ENCODE results near the gene RAB25. TPM values are rescaled to one million over a fixed set of nuclear protein-coding genes. Genes with fewer than 3 reads are reported as not detected.

Gene RAB25
- not detected for polyA plus RNA-seq (2013, experiment 1 of 2)
- not detected for polyA plus RNA-seq (2013, experiment 2 of 2)

DNA sequence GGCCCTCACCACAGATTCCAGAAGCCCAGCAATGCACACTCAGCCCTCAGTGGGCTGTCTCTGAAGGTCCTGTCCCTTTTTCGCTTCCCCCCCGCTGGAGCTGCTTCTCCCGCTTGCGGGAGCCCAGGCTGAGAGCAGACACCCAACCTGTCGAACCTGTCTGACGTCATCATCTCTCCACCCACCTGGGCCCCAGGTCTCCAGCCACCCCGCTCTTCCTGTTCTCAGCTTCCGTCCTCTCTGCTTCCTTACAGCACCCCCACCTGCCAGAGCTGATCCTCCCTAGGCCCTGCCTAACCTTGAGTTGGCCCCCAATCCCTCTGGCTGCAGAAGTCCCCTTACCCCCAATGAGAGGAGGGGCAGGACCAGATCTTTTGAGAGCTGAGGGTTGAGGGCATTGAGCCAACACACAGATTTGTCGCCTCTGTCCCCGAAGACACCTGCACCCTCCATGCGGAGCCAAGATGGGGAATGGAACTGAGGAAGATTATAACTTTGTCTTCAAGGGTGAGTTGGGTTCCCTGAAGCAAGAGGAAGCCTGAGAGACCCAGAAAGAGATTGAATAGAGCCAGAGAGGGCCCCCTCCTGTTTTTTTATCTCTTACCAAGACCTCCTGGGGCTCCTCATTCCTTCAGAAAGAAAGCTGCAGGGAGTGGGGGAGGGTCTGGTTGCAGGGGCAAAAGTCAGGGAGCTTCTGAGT, at the start of gene RAB25:
RAB25 (plus strand) TSS at position 224 of the 700 bp plus-strand sequence; CDS start at position 465, 241 bp downstream.
- Histone ChIP-seq H4K91ac (ENCODE audit: low read length) (no peak within 1 kb of the TSS), H2BK5ac (ENCODE audit: low read depth, low read length, poor library complexity, severe bottlenecking) (no peak within 1 kb of the TSS), H3K4ac (ENCODE audit: low read depth in 1 of 2, low read length in 2 of 2) (no peak within 1 kb of the TSS), H2BK12ac (ENCODE audit: low read length in 2 of 2) (no peak within 1 kb of the TSS), H3K4me1 (ENCODE audit: control insufficient read depth, insufficient read depth, low read depth, low read length) (peaks cover 12% of the 10 kb centered on the region), H2AFZ (ENCODE audit: low read depth, low read length) (no peak within 1 kb of the TSS), H3K79me1 (replicated peaks; ENCODE audit: low read length, poor library complexity, severe bottlenecking) (peaks cover 5% of the 10 kb centered on the region), H2BK120ac (ENCODE audit: low read depth, low read length) (no peak within 1 kb of the TSS), H3K4me2 (ENCODE audit: low read length, poor library complexity, severe bottlenecking) (no peak within 1 kb of the TSS), H4K8ac (ENCODE audit: low read length) (no peak within 1 kb of the TSS), H3K4me3 (ENCODE audit: insufficient read depth in 1 of 2, low read depth in 1 of 2, low read length in 2 of 2) (no peak within 1 kb of the TSS), H3K14ac (ENCODE audit: low read length in 2 of 2) (no peak within 1 kb of the TSS), H3K9ac (ENCODE audit: low read length) (no peak within 1 kb of the TSS), H3K27ac (ENCODE audit: low read length, poor library complexity, severe bottlenecking) (no peak within 1 kb of the TSS), H3K18ac (ENCODE audit: low read depth in 1 of 2, low read length in 2 of 2) (no peak within 1 kb of the TSS), H3K27me3 (ENCODE audit: control insufficient read depth in 1 of 2, insufficient read depth in 1 of 2, low read length in 2 of 2) (no peaks in the 10 kb centered on the region), H3K23ac (ENCODE audit: low read length in 2 of 2) (no peak within 1 kb of the TSS), H3K36me3 (ENCODE audit: control insufficient read depth in 1 of 2, insufficient read depth in 2 of 2, low read depth in 1 of 2, low read length in 2 of 2) (peaks cover 12 to 20% of the 10 kb centered on the region in 2 experiments), H2AK5ac (ENCODE audit: low read length, severe bottlenecking) (no peak within 1 kb of the TSS), H2BK15ac (ENCODE audit: low read depth, poor library complexity, severe bottlenecking) (no peak within 1 kb of the TSS), H3K9me3 (ENCODE audit: control insufficient read depth, low read length) (no peaks in the 10 kb centered on the region)
- DNase-seq: no peak
- WGBS: 42% methylated on average over 11 of the region's 11 CpGs

DNA sequence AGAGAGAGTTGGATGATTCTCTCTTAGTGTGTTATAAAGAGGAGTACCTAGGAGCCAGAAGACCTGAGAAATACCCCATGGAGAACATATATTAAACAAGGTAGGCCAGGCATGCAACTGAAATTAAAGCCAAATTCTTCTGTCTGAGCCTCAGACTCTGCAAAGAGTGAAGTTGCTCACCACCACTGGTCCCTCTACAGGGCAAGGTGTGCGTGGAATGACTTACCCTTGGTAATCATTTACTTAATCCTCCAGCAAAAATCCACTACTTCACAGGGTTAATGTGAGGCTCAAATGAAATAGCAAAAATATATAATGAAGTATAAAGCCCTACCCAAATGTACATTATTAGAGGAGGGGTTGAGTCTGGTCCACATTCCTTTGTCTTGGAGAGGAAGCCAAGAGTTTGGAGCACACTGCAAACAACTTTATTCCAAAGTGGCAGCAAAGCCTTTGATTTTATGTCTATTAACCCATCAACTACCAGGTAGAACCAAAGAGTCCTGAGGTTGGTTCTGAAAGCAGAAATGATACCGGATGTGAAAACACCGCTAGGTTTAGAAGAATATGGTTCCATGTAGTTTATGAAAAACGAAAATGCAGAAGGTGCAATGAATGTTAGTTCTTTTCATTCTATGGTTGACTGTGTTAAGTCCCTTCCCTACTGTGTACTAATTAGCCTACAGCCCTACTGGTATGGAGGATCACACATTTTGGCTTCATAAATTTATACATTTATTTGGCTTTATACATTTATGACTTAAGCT, 48.7 kb upstream of the RAB25 start:
- Histone ChIP-seq H4K8ac (ENCODE audit: low read length) (no peak overlapping the region), H2BK12ac (ENCODE audit: low read length in 2 of 2) (no peak overlapping the region), H3K36me3 (ENCODE audit: control insufficient read depth in 1 of 2, insufficient read depth in 2 of 2, low read depth in 1 of 2, low read length in 2 of 2) (peaks cover 56 to 80% of the 10 kb centered on the region in 2 experiments), H4K91ac (ENCODE audit: low read length) (no peak overlapping the region), H3K79me1 (replicated peaks; ENCODE audit: low read length, poor library complexity, severe bottlenecking) (peaks cover 19% of the 10 kb centered on the region), H3K18ac (ENCODE audit: low read depth in 1 of 2, low read length in 2 of 2) (no peak overlapping the region), H2AK5ac (ENCODE audit: low read length, severe bottlenecking) (no peak overlapping the region), H3K4me1 (ENCODE audit: control insufficient read depth, insufficient read depth, low read depth, low read length) (peaks cover 2% of the 10 kb centered on the region), H3K9me3 (ENCODE audit: control insufficient read depth, low read length) (no peaks in the 10 kb centered on the region), H3K27ac (ENCODE audit: low read length, poor library complexity, severe bottlenecking) (no peak overlapping the region), H3K14ac (ENCODE audit: low read length in 2 of 2) (no peak overlapping the region), H3K9ac (ENCODE audit: low read length) (no peak overlapping the region), H3K23ac (ENCODE audit: low read length in 2 of 2) (no peak overlapping the region), H2AFZ (ENCODE audit: low read depth, low read length) (no peak overlapping the region), H3K4me2 (ENCODE audit: low read length, poor library complexity, severe bottlenecking) (no peak overlapping the region), H3K27me3 (ENCODE audit: control insufficient read depth in 1 of 2, insufficient read depth in 1 of 2, low read length in 2 of 2) (no peaks in the 10 kb centered on the region), H2BK5ac (ENCODE audit: low read depth, low read length, poor library complexity, severe bottlenecking) (no peak overlapping the region), H2BK15ac (ENCODE audit: low read depth, poor library complexity, severe bottlenecking) (no peak overlapping the region), H3K4me3 (ENCODE audit: insufficient read depth in 1 of 2, low read depth in 1 of 2, low read length in 2 of 2) (no peak overlapping the region), H3K4ac (ENCODE audit: low read depth in 1 of 2, low read length in 2 of 2) (no peak overlapping the region), H2BK120ac (ENCODE audit: low read depth, low read length) (no peak overlapping the region)
- no peak for DNase-seq
- 100% methylated on average over 4 of the region's 4 CpGs for WGBS

DNA sequence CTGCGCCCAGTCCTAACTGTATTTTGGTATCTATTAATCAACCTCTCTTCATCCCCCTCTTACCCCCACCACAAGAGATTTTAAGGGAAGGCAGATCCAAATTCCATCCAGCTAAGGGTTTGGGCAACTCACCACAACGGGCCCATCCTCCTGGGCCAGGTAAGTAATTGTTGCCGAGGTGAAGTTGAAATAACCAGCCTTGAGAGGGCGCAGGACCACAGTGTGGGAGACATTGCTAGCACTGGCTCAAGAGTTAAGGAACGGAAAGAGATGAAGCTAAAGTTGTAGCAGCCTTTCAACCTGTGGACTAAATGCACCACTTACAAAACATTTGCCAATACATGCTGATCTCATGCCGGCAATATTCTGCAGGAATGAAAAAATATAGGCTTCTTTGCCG, 46.1 kb upstream of the RAB25 start:
- WGBS: 94% methylated on average over 7 of the region's 7 CpGs
- no peak overlapping the region for H3K9ac ChIP-seq (ENCODE audit: low read length)
- no peak for DNase-seq
- no peak overlapping the region for H3K4ac ChIP-seq (ENCODE audit: low read depth in 1 of 2, low read length in 2 of 2)
- H2BK5ac ChIP-seq (ENCODE audit: low read depth, low read length, poor library complexity, severe bottlenecking): no peak overlapping the region
- no peak overlapping the region for H2AFZ ChIP-seq (ENCODE audit: low read depth, low read length)
- no peak overlapping the region for H4K8ac ChIP-seq (ENCODE audit: low read length)
- no peak overlapping the region for H2AK5ac ChIP-seq (ENCODE audit: low read length, severe bottlenecking)
- H3K36me3 ChIP-seq (ENCODE audit: control insufficient read depth in 1 of 2, insufficient read depth in 2 of 2, low read depth in 1 of 2, low read length in 2 of 2): peaks cover 54 to 79% of the 10 kb centered on the region in 2 experiments
- H3K27me3 ChIP-seq (ENCODE audit: control insufficient read depth in 1 of 2, insufficient read depth in 1 of 2, low read length in 2 of 2): no peaks in the 10 kb centered on the region
- no peak overlapping the region for H2BK12ac ChIP-seq (ENCODE audit: low read length in 2 of 2)
- H3K9me3 ChIP-seq (ENCODE audit: control insufficient read depth, low read length): no peaks in the 10 kb centered on the region
- H3K27ac ChIP-seq (ENCODE audit: low read length, poor library complexity, severe bottlenecking): no peak overlapping the region
- no peak overlapping the region for H2BK15ac ChIP-seq (ENCODE audit: low read depth, poor library complexity, severe bottlenecking)
- H3K4me2 ChIP-seq (ENCODE audit: low read length, poor library complexity, severe bottlenecking): no peak overlapping the region
- H3K79me1 ChIP-seq (replicated peaks; ENCODE audit: low read length, poor library complexity, severe bottlenecking): peaks cover 22% of the 10 kb centered on the region
- no peak overlapping the region for H3K4me3 ChIP-seq (ENCODE audit: insufficient read depth in 1 of 2, low read depth in 1 of 2, low read length in 2 of 2)
- no peak overlapping the region for H3K18ac ChIP-seq (ENCODE audit: low read depth in 1 of 2, low read length in 2 of 2)
- H4K91ac ChIP-seq (ENCODE audit: low read length): no peak overlapping the region
- no peak overlapping the region for H2BK120ac ChIP-seq (ENCODE audit: low read depth, low read length)
- H3K23ac ChIP-seq (ENCODE audit: low read length in 2 of 2): no peak overlapping the region
- peaks cover 2% of the 10 kb centered on the region for H3K4me1 ChIP-seq (ENCODE audit: control insufficient read depth, insufficient read depth, low read depth, low read length)
- no peak overlapping the region for H3K14ac ChIP-seq (ENCODE audit: low read length in 2 of 2)

DNA sequence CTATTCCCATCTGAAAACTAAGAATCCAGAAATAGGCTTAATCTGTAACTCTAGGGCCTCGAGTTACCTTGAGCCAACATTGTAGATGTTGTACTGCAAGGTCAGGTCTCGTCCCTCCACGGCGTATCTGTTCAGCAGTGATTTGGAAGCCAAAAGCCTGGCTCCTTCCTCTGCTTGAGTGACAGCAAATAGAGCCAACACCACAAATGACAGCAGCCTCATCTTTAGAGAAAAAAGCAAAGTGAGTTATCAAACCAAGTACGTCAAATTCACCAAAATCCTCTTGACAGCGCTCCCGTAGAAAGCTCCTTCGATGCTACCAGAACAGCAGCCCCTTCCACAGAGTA, 41.0 kb upstream of the RAB25 start:
- no peak overlapping the region for H2BK120ac ChIP-seq (ENCODE audit: low read depth, low read length)
- H3K14ac ChIP-seq (ENCODE audit: low read length in 2 of 2): no peak overlapping the region
- H3K79me1 ChIP-seq (replicated peaks; ENCODE audit: low read length, poor library complexity, severe bottlenecking): peaks cover 4% of the 10 kb centered on the region
- H3K4me3 ChIP-seq (ENCODE audit: insufficient read depth in 1 of 2, low read depth in 1 of 2, low read length in 2 of 2): peak overlapping the region; percentile 82 to 92
- peaks cover 27 to 33% of the 10 kb centered on the region in 2 experiments for H3K36me3 ChIP-seq (ENCODE audit: control insufficient read depth in 1 of 2, insufficient read depth in 2 of 2, low read depth in 1 of 2, low read length in 2 of 2)
- no peak overlapping the region for H2BK12ac ChIP-seq (ENCODE audit: low read length in 2 of 2)
- H3K27ac ChIP-seq (ENCODE audit: low read length, poor library complexity, severe bottlenecking): no peak overlapping the region
- DNase-seq: no peak
- peak overlapping the region; percentile 92 for H3K9ac ChIP-seq (ENCODE audit: low read length)
- H2BK15ac ChIP-seq (ENCODE audit: low read depth, poor library complexity, severe bottlenecking): no peak overlapping the region
- H2BK5ac ChIP-seq (ENCODE audit: low read depth, low read length, poor library complexity, severe bottlenecking): no peak overlapping the region
- peaks cover 3% of the 10 kb centered on the region for H3K4me1 ChIP-seq (ENCODE audit: control insufficient read depth, insufficient read depth, low read depth, low read length)
- peaks cover 0 to 3% of the 10 kb centered on the region in 2 experiments for H3K27me3 ChIP-seq (ENCODE audit: control insufficient read depth in 1 of 2, insufficient read depth in 1 of 2, low read length in 2 of 2)
- peak overlapping the region in 1 of 2 experiments; percentile 42 for H3K23ac ChIP-seq (ENCODE audit: low read length in 2 of 2)
- no peaks in the 10 kb centered on the region for H3K9me3 ChIP-seq (ENCODE audit: control insufficient read depth, low read length)
- no peak overlapping the region for H3K18ac ChIP-seq (ENCODE audit: low read depth in 1 of 2, low read length in 2 of 2)
- peak overlapping the region; percentile 92 for H3K4me2 ChIP-seq (ENCODE audit: low read length, poor library complexity, severe bottlenecking)
- no peak overlapping the region for H3K4ac ChIP-seq (ENCODE audit: low read depth in 1 of 2, low read length in 2 of 2)
- H2AFZ ChIP-seq (ENCODE audit: low read depth, low read length): no peak overlapping the region
- no peak overlapping the region for H4K8ac ChIP-seq (ENCODE audit: low read length)
- H2AK5ac ChIP-seq (ENCODE audit: low read length, severe bottlenecking): no peak overlapping the region
- 79% methylated on average over 8 of the region's 8 CpGs for WGBS
- H4K91ac ChIP-seq (ENCODE audit: low read length): no peak overlapping the region

All from mesenchymal stem cell (in vitro differentiated cells and primary cell).